GM19395 (cell line): ENCODE data around the gene LGALS12.

ENCODE experiments used
- ATAC-seq: cut with Tn5 transposase; IDR thresholded peaks from one replicate; pipeline ENCODE4 v1.9.1; 2021; ENCODE audit warnings: mild to moderate bottlenecking, moderate library complexity; ENCODE audit not compliant: unreplicated experiment

LGALS12 gene

GRCh38 chr11:63558459-63559157 is 52.7 kb downstream of the LGALS12 start:
- ATAC-seq: no peak

GRCh38 chr11:63560506-63561180 is 54.8 kb downstream of the LGALS12 start:
- no peak for ATAC-seq

- no peak for ATAC-seq
These were observed 57.5 kb downstream of the LGALS12 start, which contains the start of gene PLAAT2 for GRCh38 chr11:63563201-63564055. TSS of gene PLAAT2 (minus strand) at chr11:63563379. CDS start at chr11:63563324, 55 bp downstream.

GRCh38 chr11:63564056-63564774 is 58.3 kb downstream of the LGALS12 start:
- ATAC-seq: peak; percentile 70

GRCh38 chr11:63564784-63565350 is 59.0 kb downstream of the LGALS12 start:
- ATAC-seq: no peak
